DND-41 (cell line): ENCODE measurements around the gene ARRDC3.

Experiments
- EZH2 ChIP-seq: IDR thresholded peaks from 3 replicates; pipeline ENCODE4 v1.6.1; 2012; ENCODE audit warnings: borderline replicate concordance, low read depth, mild to moderate bottlenecking, moderate library complexity, low read length, inconsistent platforms; ENCODE audit not compliant: severe bottlenecking
- TF ChIP-seq, protein P1 (sequence below): IDR thresholded peaks from 2 replicates; pipeline ENCODE4 v1.5.1; 2012; ENCODE audit warnings: borderline replicate concordance, low read length, moderate library complexity, mild to moderate bottlenecking; ENCODE audit not compliant: poor library complexity, severe bottlenecking; ENCODE audit errors: extremely low read depth

DNA sequence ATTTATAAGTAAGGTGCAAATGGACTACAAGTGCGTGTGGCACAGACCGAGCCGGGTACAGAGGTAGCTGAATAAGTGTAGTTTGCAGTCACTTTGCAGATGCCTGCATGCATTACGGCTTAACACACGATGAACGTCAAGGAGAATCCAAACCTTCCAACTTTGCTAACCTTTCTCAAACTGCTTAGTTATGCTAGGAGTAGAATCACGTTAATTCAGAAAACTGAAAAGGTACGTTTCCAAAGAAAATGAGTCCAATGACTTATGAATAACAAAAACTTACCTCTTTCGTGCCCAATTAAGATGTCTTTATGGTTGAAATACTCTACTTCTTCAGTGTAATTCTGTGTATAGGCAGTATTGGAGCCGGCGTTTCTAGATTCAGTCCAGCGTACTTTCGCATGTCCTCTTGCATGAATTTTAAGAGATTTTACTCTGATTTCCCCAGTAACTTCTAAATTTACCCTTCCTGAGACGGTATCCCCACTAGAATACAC is 539 bp downstream of the ARRDC3 start:
- no peak for TF ChIP-seq EZH2
- TF ChIP-seq, protein P1, sequence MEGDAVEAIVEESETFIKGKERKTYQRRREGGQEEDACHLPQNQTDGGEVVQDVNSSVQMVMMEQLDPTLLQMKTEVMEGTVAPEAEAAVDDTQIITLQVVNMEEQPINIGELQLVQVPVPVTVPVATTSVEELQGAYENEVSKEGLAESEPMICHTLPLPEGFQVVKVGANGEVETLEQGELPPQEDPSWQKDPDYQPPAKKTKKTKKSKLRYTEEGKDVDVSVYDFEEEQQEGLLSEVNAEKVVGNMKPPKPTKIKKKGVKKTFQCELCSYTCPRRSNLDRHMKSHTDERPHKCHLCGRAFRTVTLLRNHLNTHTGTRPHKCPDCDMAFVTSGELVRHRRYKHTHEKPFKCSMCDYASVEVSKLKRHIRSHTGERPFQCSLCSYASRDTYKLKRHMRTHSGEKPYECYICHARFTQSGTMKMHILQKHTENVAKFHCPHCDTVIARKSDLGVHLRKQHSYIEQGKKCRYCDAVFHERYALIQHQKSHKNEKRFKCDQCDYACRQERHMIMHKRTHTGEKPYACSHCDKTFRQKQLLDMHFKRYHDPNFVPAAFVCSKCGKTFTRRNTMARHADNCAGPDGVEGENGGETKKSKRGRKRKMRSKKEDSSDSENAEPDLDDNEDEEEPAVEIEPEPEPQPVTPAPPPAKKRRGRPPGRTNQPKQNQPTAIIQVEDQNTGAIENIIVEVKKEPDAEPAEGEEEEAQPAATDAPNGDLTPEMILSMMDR, result no peak
